IMR-90 (cell line): ENCODE data around the gene ADCY9. TPM values are rescaled to one million over a fixed set of nuclear protein-coding genes. Genes with fewer than 3 reads are reported as not detected.
A peak's percentile ranks its signal among the peaks of the same experiment; 100 is the strongest.

ENCODE experiments used
- ATAC-seq: fragments of 200-7000 bp; cut with Tn5 transposase; 2 replicates; pipeline ENCODE4 v1.9.1; 2020; ENCODE audit warnings: low read depth, mild to moderate bottlenecking, moderate library complexity
- BruUV-seq: library from RNA; stranded (reverse); fragments of 400-500 nt; replicated peaks from 2 replicates; lab custom pipeline; 2021; lab: Mats Ljungman, UMichigan
- CTCF ChIA-PET: fragments of 300-600 bp; formaldehyde crosslinking; extraction: SDS; loops from one replicate; lab custom pipeline; 2021; ENCODE audit warnings: antibody characterized with exemption; lab: Yijun Ruan, JAX
- POLR2A ChIA-PET: fragments of 300-600 bp; sonication (Branson Sonifier 250); formaldehyde crosslinking; loops from one replicate; lab custom pipeline; 2022; ENCODE audit warnings: antibody characterized with exemption; ENCODE audit not compliant: unreplicated experiment; lab: Charles Lee
- DNase-seq: peaks from one replicate; pipeline ENCODE4 v3.0.0; 2013
- H2AFZ ChIP-seq: replicated peaks from 2 replicates; pipeline ENCODE3; 2013; ENCODE audit warnings: low read length, mild to moderate bottlenecking; ENCODE audit not compliant: poor library complexity
- H2AK5ac ChIP-seq: 2 replicates; pipeline ENCODE4 v1.6.1; 2013; ENCODE audit warnings: low read depth, low read length, inconsistent platforms
- H2AK9ac ChIP-seq: replicated peaks from 2 replicates; pipeline ENCODE3; 2013; ENCODE audit warnings: mild to moderate bottlenecking, low read depth, low read length, moderate library complexity; ENCODE audit not compliant: poor library complexity
- H2BK120ac ChIP-seq: 2 replicates; pipeline ENCODE4 v1.6.1; 2013; ENCODE audit warnings: low read depth, low read length, inconsistent platforms
- H2BK15ac ChIP-seq: 3 replicates; pipeline ENCODE4 v1.6.1; 2013; ENCODE audit warnings: low read depth, low read length, inconsistent platforms
- H2BK20ac ChIP-seq: 2 replicates; pipeline ENCODE4 v1.6.1; 2013; ENCODE audit warnings: low read depth, mild to moderate bottlenecking, inconsistent platforms, low read length, moderate library complexity
- H2BK5ac ChIP-seq: 2 replicates; pipeline ENCODE4 v1.6.1; 2013; ENCODE audit warnings: mild to moderate bottlenecking, low read depth, low read length, inconsistent platforms; ENCODE audit not compliant: poor library complexity, severe bottlenecking
- H3K14ac ChIP-seq: replicated peaks from 2 replicates; pipeline ENCODE4 v1.6.1; 2013; ENCODE audit warnings: low read depth, low read length, inconsistent platforms
- H3K18ac ChIP-seq: 2 replicates; pipeline ENCODE4 v1.6.1; 2013; ENCODE audit warnings: low read depth, low read length, control low read depth
- H3K23ac ChIP-seq: 2 replicates; pipeline ENCODE4 v1.6.1; 2013; ENCODE audit warnings: low read depth, low read length, inconsistent platforms
- H3K27ac ChIP-seq: 2 replicates; pipeline ENCODE4 v1.5.1; 2013; ENCODE audit warnings: mild to moderate bottlenecking, control low read depth, low read length; ENCODE audit not compliant: insufficient read depth
- H3K27me3 ChIP-seq: 2 replicates; pipeline ENCODE4 v1.6.1; 2013; ENCODE audit warnings: low read length; ENCODE audit not compliant: control insufficient read depth, insufficient read depth
- H3K36me3 ChIP-seq: 2 replicates; pipeline ENCODE4 v1.6.1; 2013; ENCODE audit warnings: low read length, mixed read lengths; ENCODE audit not compliant: control insufficient read depth, insufficient read depth
- H3K4ac ChIP-seq: 2 replicates; pipeline ENCODE4 v1.6.1; 2013; ENCODE audit warnings: low read depth, low read length, inconsistent platforms
- H3K4me1 ChIP-seq: 2 replicates; pipeline ENCODE4 v1.6.1; 2013; ENCODE audit warnings: low read length, mixed read lengths; ENCODE audit not compliant: control insufficient read depth, insufficient read depth
- H3K4me2 ChIP-seq: 2 replicates; pipeline ENCODE4 v1.6.1; 2013; ENCODE audit warnings: low read depth, mild to moderate bottlenecking, control low read depth, low read length, moderate library complexity
- H3K4me3 ChIP-seq: 2 replicates; pipeline ENCODE4 v1.5.1; 2013; ENCODE audit warnings: low read depth, mild to moderate bottlenecking, control low read depth, low read length, moderate library complexity; ENCODE audit not compliant: insufficient read depth
- H3K56ac ChIP-seq: 2 replicates; pipeline ENCODE4 v1.6.1; 2013; ENCODE audit warnings: low read length, inconsistent platforms; ENCODE audit not compliant: insufficient read depth; ENCODE audit errors: extremely low read depth
- H3K79me1 ChIP-seq, 2 experiments: 2 replicates each; pipeline ENCODE4 v1.6.1; 2013; ENCODE audit warnings: low read length in 2 of 2, inconsistent platforms in 1 of 2, low read depth in 1 of 2
- H3K9ac ChIP-seq: 2 replicates; pipeline ENCODE4 v1.6.1; 2013; ENCODE audit warnings: low read depth, low read length, control low read depth
- H3K9me1 ChIP-seq: 2 replicates; pipeline ENCODE4 v1.6.1; 2013; ENCODE audit warnings: low read length, inconsistent platforms; ENCODE audit not compliant: insufficient read depth
- H3K9me3 ChIP-seq: 2 replicates; pipeline ENCODE4 v1.6.1; 2013; ENCODE audit warnings: low read length; ENCODE audit not compliant: control insufficient read depth, insufficient read depth
- H4K20me1 ChIP-seq: 2 replicates; pipeline ENCODE4 v1.6.1; 2013; ENCODE audit warnings: low read length, inconsistent platforms; ENCODE audit not compliant: insufficient read depth
- H4K5ac ChIP-seq: 2 replicates; pipeline ENCODE4 v1.6.1; 2013; ENCODE audit warnings: mild to moderate bottlenecking, low read depth, low read length, control low read depth
- H4K8ac ChIP-seq, 2 experiments: 2 replicates each; pipeline ENCODE4 v1.6.1; 2013; ENCODE audit warnings: low read depth in 2 of 2, low read length in 2 of 2, control low read depth in 1 of 2, inconsistent platforms in 1 of 2
- H4K91ac ChIP-seq: 2 replicates; pipeline ENCODE4 v1.6.1; 2013; ENCODE audit warnings: low read depth, low read length, inconsistent platforms; ENCODE audit not compliant: insufficient read depth
- BHLHE40 ChIP-seq: fragments of 150-350 bp; IDR thresholded peaks from 2 replicates; pipeline ENCODE4 v1.6.1; 2016; ENCODE audit warnings: mild to moderate bottlenecking, low read depth, low read length
- POLR2A ChIP-seq: IDR thresholded peaks from 2 replicates; pipeline ENCODE4 v1.6.1; 2012; ENCODE audit warnings: mild to moderate bottlenecking, low read depth, low read length
- RAD21 ChIP-seq: IDR thresholded peaks from 2 replicates; pipeline ENCODE4 v1.6.1; 2012; ENCODE audit warnings: low read length, improper control_type of control experiment
- WGBS, 2 experiments: methylation state at CpG; one replicate each; pipeline versions ENCODE4 v1.1.5 to v1.1.7; 2013; ENCODE audit warnings: missing lambda C conversion rate in 2 of 2; ENCODE audit not compliant: insufficient read length in 1 of 2; ENCODE audit errors: extremely low coverage in 2 of 2; 5-methylcytosine and 5-hydroxymethylcytosine counted together
- dilution Hi-C: fragments of 300-500 bp; cut with HindIII; formaldehyde crosslinking; loops from one replicate; pipeline ENCODE4 v1.14.3; 2018; ENCODE audit warnings: low sequenced_read_pairs; ENCODE audit not compliant: unreplicated experiment
- in situ Hi-C: fragments of 300-500 bp; cut with MboI; formaldehyde crosslinking; loops from 3 replicates; pipeline ENCODE4 v1.14.3; 2019; ENCODE audit warnings: low sequenced_read_pairs, inconsistent platforms, mixed read lengths
- intact Hi-C: fragments of 100-400 bp; cut with micrococcal nuclease; formaldehyde crosslinking; loops from 2 replicates; pipeline ENCODE4 v1.10.0; 2022
- polyA plus RNA-seq, 3 experiments: library from polyadenylated mRNA; depleted of rRNA; stranded (reverse); fragments of >200 nt; gene quantifications; 2 replicates each; pipeline ENCODE4 v1.2.3, GENCODE V29; 2012; ENCODE audit warnings: low replicate concordance in 1 of 3
- total RNA-seq: library from RNA; depleted of rRNA; stranded (reverse); fragments of >200 nt; gene quantifications from 2 replicates; pipeline ENCODE4 v1.2.3, GENCODE V29; 2012

Gene ADCY9
- total and polyA plus RNA-seq, 2 of the 4 experiments (the other 2 are of a cell fraction) = 5.4 to 12.5 TPM

DNA sequence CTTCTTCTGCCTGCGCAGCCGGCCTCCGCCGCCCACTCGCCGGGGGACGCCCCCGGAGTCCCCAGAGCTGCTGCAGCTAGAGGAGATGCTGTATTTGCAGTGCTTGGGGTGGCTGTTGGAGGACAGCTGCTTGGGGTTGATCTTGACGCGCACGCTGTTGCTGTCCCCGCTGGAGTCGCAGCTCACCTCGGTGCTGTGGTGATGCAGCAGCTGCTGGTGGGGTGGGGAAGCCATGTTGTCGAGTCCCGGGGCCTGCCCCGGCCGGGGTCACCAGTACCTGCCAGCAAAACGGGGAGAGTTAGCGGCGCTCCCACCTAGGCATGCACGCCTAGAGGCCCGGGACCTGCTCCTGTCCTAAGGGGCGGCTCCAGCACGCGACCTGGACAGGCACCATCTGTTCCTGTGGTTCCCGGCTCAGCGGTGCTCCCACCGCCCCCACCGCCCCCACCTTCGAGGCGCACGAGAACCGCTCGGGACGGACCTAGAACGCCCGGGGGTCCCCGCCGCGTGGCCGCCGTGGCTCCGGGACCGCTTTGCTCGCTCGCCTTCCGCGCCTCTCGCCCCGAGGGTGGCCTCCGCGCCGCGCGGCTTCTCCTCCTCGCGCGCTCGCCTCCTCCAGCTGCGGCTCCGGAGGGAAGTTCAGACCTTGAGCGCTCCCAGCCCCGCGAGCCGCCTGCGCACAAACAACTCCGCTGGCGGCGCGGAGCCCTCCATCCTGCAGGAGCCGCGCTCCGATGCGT, 863 bp downstream of the ADCY9 start:
- ATAC-seq = peak; percentile 63
- Histone ChIP-seq H3K4me3 (peak overlapping the region; percentile 48), H3K18ac (no peak overlapping the region), H3K36me3 (peaks cover 15% of the 10 kb centered on the region; the same call in 1 of the 2 replicates), H2BK120ac (peak overlapping the region; percentile 9; the same call in 1 of the 2 replicates), H3K9ac (peak overlapping the region; percentile 34; the same call in 1 of the 2 replicates), H3K14ac (peak overlapping the region; percentile 57), H2AK9ac (peak overlapping the region; percentile 38), H3K27me3 (no peaks in the 10 kb centered on the region), H3K4me2 (peak overlapping the region; percentile 76), H3K23ac (no peak overlapping the region), H3K9me1 (peaks cover 18% of the 10 kb centered on the region), H3K4me1 (peaks cover 23% of the 10 kb centered on the region), H2BK20ac (no peak overlapping the region), H4K20me1 (peaks cover 14% of the 10 kb centered on the region; the same call in 1 of the 2 replicates), H4K91ac (peak overlapping the region; percentile 32), H3K79me1 (peaks cover 23 to 56% of the 10 kb centered on the region in 2 experiments), H4K8ac (peak overlapping the region in 1 of 2 experiments; percentile 34; a peak in 1 of 4 replicates), H4K5ac (no peak overlapping the region), H3K4ac (peak overlapping the region; percentile 71), H2AFZ (peak overlapping the region; percentile 77), H2AK5ac (0 out of 2 replicates have a peak overlapping the region, but pooled peaks have one; percentile 10), H3K56ac (no peak overlapping the region), H3K27ac (peak overlapping the region; percentile 28), H2BK15ac (no peak overlapping the region), H3K9me3 (no peaks in the 10 kb centered on the region), H2BK5ac (peak overlapping the region; percentile 30)
- BruUV-seq = no TSS peak
- intact Hi-C loops (loop anchor here (1.0 to 10.0 kb wide), 5 partner anchors 118 to 421 kb away; no protein-coding TSS in a partner anchor), in situ Hi-C loops (loop anchor here (10.0 kb wide), 1 partner anchor 139 kb away; no protein-coding TSS in a partner anchor), dilution Hi-C loops (no loop called here)
- DNase-seq = peak; percentile 74
- ChIA-PET POLR2A (interaction anchor here (0.5 kb wide), 1 partner anchor 25 kb away, joined by 5 read pairs; no protein-coding TSS in a partner anchor), CTCF (interaction anchor here (0.8 to 1.8 kb wide), 2 partner anchors 132 to 138 kb away, joined by 3 to 4 read pairs; no protein-coding TSS in a partner anchor)
- 1% methylated on average over 42 of the region's 75 CpGs; no CpG with 5 or more reads in 1 of the 2 experiments for WGBS, 2 experiments
- TF ChIP-seq RAD21 (0 out of 2 replicates have a peak, but pooled peaks have one; percentile 20), BHLHE40 (peak; percentile 33; the same call in 1 of the 2 replicates), POLR2A (no peak)
